ENCODE results near the gene JMY.

JMY gene

DNA sequence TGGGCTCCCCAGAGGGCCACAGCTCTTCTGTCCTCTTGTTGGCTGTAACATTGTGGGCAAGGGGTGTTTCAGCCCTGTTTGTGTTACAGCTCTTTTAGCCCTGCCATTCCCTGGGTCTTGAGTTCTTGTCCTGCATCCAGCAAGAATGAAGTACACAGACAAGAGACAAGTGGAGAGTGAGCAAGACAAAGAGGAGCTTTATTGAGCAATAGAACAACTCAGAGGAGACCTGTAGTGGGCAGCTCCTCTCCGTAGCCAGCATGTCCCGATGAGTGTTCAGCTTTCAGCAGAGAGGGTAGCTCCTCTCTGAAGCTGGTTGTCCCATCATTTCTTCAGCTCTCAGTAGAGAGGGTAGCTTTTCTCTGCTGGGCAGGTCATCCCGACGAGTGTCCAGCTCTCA lies 22.9 kb downstream of the JMY start:
- no peaks in the 10 kb centered on the region for H3K27me3 Mint-ChIP-seq
- H3K9me3 Mint-ChIP-seq, result no peaks in the 10 kb centered on the region
- no peak overlapping the region for H3K4me3 Mint-ChIP-seq
- H3K4me1 Mint-ChIP-seq, result peaks cover 50% of the 10 kb centered on the region
- H3K27ac Mint-ChIP-seq, result no peak overlapping the region
- peaks cover 13% of the 10 kb centered on the region for H3K36me3 Mint-ChIP-seq

DNA sequence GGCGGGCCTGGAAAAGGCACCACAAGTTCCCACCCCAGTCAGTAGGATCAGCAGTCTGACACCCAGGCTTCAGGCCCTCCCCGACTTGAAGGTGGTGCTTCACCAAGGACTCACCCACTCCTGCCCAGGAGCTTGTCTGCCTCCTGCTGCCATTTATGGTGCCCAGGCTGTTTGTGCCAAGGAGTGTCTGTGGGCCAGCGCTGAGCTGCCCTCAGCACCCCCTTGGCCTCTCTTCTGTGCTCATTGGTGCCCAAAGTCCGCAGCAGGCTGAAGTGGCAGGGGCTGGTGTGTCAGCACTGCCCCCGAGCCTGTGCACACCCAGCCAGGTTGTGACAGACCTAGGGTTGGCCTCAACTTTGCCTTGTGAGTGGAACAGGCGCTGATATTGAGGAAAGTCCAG lies 23.5 kb downstream of the JMY start:
- Mint-ChIP-seq H3K4me1 (peaks cover 46% of the 10 kb centered on the region), H3K9me3 (no peaks in the 10 kb centered on the region), H3K4me3 (no peak overlapping the region), H3K36me3 (peaks cover 10% of the 10 kb centered on the region), H3K27me3 (no peaks in the 10 kb centered on the region), H3K27ac (no peak overlapping the region)

DNA sequence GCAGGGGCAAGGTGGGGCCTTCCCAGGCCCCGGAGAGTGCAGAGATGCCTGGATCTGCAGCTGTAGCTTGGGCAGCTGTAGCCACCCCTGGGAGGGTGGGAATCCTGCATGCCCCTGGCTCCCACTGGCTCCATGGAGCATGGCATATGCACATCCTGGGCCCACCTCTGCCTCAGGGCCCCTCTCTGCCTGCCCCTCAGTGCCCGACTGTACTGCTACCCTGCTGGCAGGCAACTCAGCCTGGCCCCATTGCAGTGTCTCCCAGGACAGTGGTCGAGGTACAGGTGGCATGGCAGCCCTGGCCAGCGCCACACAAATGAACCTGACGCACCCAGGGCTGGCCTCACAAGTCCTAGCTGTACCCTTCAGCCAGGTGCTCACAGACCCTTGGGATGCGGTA lies 23.9 kb downstream of the JMY start:
- H3K4me3 Mint-ChIP-seq, result no peak overlapping the region
- no peaks in the 10 kb centered on the region for H3K27me3 Mint-ChIP-seq
- peaks cover 6% of the 10 kb centered on the region for H3K36me3 Mint-ChIP-seq
- no peaks in the 10 kb centered on the region for H3K9me3 Mint-ChIP-seq
- no peak overlapping the region for H3K27ac Mint-ChIP-seq
- H3K4me1 Mint-ChIP-seq, result peaks cover 41% of the 10 kb centered on the region

DNA sequence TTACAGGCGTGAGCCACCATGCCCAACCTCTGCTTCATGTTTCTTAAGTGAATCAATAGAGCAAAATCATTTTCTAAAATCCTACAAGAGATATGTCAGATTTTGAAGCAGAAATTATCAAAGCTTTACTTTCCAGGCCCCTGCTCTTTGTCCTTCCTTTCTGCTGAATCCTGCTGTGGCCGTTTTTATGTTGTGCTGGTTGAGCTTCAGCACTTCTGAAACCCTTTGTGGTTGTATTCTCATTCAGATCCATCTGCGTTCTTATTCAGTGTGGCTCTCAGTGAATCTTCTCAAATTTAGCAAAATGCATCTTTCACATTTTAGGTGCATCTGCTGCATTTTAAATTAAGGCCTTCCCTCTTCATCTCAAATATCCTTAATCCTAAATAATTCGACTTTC lies 26.0 kb downstream of the JMY start:
- Mint-ChIP-seq H3K9me3 (no peaks in the 10 kb centered on the region), H3K4me3 (no peak overlapping the region), H3K27me3 (no peaks in the 10 kb centered on the region), H3K27ac (no peak overlapping the region), H3K4me1 (peaks cover 35% of the 10 kb centered on the region), H3K36me3 (no peaks in the 10 kb centered on the region)

DNA sequence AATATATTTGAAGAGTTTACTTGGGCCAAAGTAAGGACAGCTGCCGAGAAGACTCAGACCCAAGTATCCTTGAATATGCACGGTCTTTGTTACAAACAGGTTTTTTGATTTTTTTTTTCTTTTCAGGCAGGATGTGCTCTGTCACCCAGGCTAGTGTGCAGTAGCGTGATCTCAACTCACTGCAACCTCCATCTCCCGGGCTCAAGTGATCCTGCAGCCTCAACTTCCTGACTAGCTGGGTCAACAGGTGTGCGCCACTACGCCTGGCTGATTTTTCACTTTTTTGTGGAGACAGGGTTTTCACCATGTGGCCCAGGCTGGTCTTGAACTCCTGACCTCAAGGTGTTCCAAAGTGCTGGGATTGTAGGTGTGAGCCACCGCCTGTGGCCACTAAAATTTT lies 27.4 kb downstream of the JMY start:
- Mint-ChIP-seq H3K36me3 (peaks cover 2% of the 10 kb centered on the region), H3K27me3 (no peaks in the 10 kb centered on the region), H3K9me3 (no peaks in the 10 kb centered on the region), H3K4me3 (no peak overlapping the region), H3K27ac (no peak overlapping the region), H3K4me1 (peaks cover 39% of the 10 kb centered on the region)

DNA sequence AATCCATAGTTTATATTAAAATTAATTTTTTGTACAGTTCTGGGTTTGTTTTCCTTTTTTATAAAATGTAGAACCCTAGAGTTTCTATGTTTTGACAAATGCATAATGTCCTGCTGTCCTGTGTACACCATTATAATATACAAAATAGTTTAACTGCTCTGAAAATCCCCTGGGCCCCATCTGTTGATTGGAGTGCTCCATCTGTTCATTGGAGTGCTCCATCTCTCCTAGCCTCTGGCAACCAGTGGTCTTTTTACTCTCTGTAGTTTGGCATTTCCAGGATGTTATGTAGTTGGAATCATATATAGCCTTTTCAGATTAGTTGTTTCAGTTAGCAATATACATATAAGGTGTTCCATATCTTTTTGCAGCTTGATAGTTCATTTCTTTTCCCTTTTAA lies 31.2 kb downstream of the JMY start:
- H3K27me3 Mint-ChIP-seq, result no peaks in the 10 kb centered on the region
- peaks cover 19% of the 10 kb centered on the region for H3K36me3 Mint-ChIP-seq
- no peak overlapping the region for H3K27ac Mint-ChIP-seq
- H3K4me3 Mint-ChIP-seq, result no peak overlapping the region
- H3K9me3 Mint-ChIP-seq, result no peaks in the 10 kb centered on the region
- peaks cover 59% of the 10 kb centered on the region for H3K4me1 Mint-ChIP-seq

DNA sequence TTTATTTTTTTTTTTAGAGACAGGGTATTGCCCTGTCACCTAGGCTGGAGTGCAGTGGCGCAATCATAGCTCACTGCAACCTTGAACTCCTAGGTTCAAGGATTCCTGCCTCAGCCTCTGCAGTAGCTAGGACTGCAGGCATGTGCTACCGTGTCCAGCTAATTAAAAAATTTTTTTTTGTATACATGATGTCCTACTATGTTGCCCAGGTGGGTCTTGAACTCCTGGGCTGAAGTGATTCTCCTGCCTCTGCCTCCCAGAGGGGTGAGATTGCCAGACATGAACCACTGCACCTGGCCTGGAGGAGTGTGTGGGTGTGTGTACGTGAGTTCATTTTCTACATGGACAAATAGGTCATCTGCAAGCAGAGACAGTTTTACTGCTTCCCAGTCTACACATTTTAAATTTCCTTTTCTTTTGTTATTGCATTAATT lies 33.8 kb downstream of the JMY start:
- H3K27me3 Mint-ChIP-seq, result no peaks in the 10 kb centered on the region
- peaks cover 30% of the 10 kb centered on the region for H3K36me3 Mint-ChIP-seq
- H3K9me3 Mint-ChIP-seq, result no peaks in the 10 kb centered on the region
- H3K27ac Mint-ChIP-seq, result no peak overlapping the region
- H3K4me3 Mint-ChIP-seq, result no peak overlapping the region
- peaks cover 68% of the 10 kb centered on the region for H3K4me1 Mint-ChIP-seq

DNA sequence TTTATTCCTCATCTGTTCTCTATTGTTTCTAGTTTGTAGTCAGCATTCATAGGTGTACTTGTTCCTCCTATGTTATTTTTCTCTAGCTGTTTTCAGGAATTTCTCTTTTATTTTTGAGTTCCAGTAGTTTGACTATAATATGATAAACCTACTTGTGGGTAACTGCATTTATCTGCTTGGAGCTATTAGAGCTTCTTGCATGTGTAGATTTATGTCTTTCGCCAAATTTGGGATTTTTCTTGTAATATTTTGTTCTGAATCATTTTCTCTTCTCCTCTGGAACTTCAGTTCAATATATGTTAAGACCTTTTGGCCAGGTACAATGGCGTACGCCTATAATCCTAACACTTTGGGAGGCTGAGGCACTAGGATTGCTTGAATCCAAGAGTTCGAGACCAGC lies 37.4 kb downstream of the JMY start:
- H3K9me3 Mint-ChIP-seq, result no peaks in the 10 kb centered on the region
- H3K36me3 Mint-ChIP-seq, result peaks cover 34% of the 10 kb centered on the region
- H3K4me1 Mint-ChIP-seq, result peaks cover 59% of the 10 kb centered on the region
- H3K27me3 Mint-ChIP-seq, result no peaks in the 10 kb centered on the region
- no peak overlapping the region for H3K4me3 Mint-ChIP-seq
- no peak overlapping the region for H3K27ac Mint-ChIP-seq

DNA sequence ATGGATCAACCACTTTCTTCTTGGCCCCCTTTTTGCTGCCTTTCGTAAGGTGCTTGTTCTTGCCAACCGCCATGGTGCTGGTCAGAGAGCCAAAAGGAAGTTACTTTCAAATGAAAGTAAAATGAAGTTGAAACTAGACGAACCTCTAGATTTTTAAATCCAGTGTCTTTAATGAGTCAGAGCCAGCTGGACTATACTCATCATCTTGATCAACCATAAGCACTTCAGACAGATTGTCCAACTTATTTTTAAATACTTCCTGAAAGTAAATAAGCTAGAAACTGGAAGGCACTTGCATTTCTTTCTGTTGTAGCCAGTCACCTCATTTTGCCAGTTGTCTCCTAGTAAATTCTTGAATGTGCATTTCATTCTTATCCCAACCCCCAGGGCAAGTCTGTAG lies 48.9 kb downstream of the JMY start:
- Mint-ChIP-seq H3K9me3 (no peaks in the 10 kb centered on the region), H3K4me3 (no peak overlapping the region), H3K36me3 (peaks cover 20% of the 10 kb centered on the region), H3K27me3 (no peaks in the 10 kb centered on the region), H3K4me1 (peaks cover 23% of the 10 kb centered on the region), H3K27ac (no peak overlapping the region)

DNA sequence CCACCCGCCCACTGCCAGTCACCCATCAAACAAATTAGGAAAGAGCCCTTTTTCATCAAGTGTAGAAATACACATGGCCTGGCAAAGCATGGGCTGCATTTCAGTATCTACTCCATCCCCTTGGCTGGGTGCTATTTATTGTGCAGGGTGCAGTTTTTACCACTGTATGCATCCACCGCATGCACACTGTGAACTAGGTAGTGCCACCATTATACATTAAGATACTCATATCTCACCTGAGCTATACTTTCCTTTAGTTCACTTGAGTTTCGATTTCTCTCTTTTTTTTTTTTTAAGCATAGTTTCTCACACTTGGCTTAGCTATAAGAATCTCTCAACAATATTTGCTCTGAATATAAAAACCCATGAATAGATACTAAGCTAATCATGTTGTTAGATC lies 49.4 kb downstream of the JMY start:
- H3K27me3 Mint-ChIP-seq, result no peaks in the 10 kb centered on the region
- H3K27ac Mint-ChIP-seq, result no peak overlapping the region
- H3K4me1 Mint-ChIP-seq, result peaks cover 23% of the 10 kb centered on the region
- no peak overlapping the region for H3K4me3 Mint-ChIP-seq
- no peaks in the 10 kb centered on the region for H3K9me3 Mint-ChIP-seq
- peaks cover 20% of the 10 kb centered on the region for H3K36me3 Mint-ChIP-seq

DNA sequence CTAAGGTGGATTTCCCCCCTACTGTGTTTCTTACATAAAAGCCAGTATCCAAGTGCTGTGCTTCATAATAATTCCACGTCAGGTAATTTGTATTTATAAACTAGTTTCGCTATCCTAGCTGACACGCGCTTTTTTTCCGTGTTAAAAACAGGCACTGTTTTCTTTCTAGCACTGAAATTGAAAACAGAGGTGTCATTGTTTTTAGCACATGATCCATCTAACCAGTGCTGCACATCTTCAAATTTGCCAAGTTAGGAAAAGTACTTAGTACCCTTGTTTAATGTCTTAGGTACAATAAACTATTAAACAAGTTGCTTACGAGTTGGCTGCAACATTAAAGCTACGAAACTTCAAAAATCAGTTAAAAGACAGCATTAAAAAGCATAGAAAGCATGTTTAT lies 49.9 kb downstream of the JMY start:
- H3K9me3 Mint-ChIP-seq, result no peaks in the 10 kb centered on the region
- H3K36me3 Mint-ChIP-seq, result peaks cover 20% of the 10 kb centered on the region
- H3K4me3 Mint-ChIP-seq, result no peak overlapping the region
- no peak overlapping the region for H3K27ac Mint-ChIP-seq
- no peaks in the 10 kb centered on the region for H3K27me3 Mint-ChIP-seq
- H3K4me1 Mint-ChIP-seq, result peaks cover 23% of the 10 kb centered on the region

DNA sequence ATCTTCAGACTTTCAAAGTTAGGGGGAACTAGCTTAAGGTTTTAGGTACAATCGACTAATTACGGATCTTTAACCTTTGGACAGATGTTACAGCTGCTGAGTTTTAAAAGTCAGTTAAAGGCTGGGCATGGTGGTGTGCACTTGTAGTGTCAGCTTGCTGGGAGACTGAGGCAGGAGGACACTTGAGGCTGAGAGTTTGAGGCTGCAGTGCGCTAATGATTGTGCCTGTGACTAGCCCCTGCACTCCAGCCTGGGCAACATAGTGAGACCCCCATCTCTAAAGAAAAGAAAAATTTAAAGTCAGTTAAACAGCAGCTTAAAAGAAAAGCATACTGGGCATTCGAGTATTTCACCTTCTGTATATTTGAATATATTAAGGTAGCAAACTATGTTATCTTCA lies 51.4 kb downstream of the JMY start:
- peaks cover 23% of the 10 kb centered on the region for H3K4me1 Mint-ChIP-seq
- H3K27me3 Mint-ChIP-seq, result no peaks in the 10 kb centered on the region
- H3K4me3 Mint-ChIP-seq, result no peak overlapping the region
- H3K36me3 Mint-ChIP-seq, result peaks cover 21% of the 10 kb centered on the region
- H3K9me3 Mint-ChIP-seq, result no peaks in the 10 kb centered on the region
- no peak overlapping the region for H3K27ac Mint-ChIP-seq

DNA sequence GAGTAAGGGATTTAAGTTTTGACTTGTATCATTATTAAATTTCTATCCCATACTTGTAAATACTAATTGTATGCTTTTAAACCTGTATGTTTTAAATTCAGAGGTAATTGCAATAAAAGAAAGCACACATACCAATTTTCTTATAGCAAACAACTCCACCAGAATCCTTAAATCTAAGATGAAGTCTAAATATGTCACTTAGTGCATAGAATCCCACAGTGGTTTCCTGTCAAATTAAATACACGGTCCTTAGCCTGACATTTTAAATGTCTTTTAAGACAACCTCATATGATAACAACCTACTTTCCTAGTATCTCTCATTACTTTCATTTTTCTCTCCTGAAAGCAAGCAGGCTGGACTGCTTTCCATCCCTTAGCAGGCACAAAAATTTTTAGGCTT lies 52.0 kb downstream of the JMY start:
- H3K36me3 Mint-ChIP-seq, result peaks cover 18% of the 10 kb centered on the region
- no peaks in the 10 kb centered on the region for H3K9me3 Mint-ChIP-seq
- H3K27ac Mint-ChIP-seq, result no peak overlapping the region
- peaks cover 20% of the 10 kb centered on the region for H3K4me1 Mint-ChIP-seq
- no peaks in the 10 kb centered on the region for H3K27me3 Mint-ChIP-seq
- H3K4me3 Mint-ChIP-seq, result no peak overlapping the region

DNA sequence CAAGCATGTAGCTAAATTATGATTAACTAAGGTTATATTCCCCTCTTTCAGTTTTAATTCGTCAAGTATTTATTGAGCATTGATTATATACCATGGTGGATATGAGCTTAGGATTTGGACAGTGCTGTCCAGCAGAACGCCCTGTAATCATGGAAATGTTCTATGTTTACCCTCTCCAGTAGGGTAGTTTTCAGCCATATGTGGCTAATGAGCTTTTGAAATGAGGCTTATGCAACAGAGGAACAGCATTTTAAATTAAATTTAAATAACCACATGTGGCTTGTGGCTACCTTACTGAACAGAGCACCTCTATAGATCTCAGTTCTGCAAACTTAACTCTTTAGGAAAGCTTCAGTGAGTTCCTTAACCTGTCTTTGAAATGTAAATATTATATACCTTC lies 59.1 kb downstream of the JMY start:
- Mint-ChIP-seq H3K36me3 (peaks cover 19% of the 10 kb centered on the region), H3K27ac (no peak overlapping the region), H3K9me3 (no peaks in the 10 kb centered on the region), H3K27me3 (no peaks in the 10 kb centered on the region), H3K4me3 (no peak overlapping the region), H3K4me1 (peaks cover 4% of the 10 kb centered on the region)

DNA sequence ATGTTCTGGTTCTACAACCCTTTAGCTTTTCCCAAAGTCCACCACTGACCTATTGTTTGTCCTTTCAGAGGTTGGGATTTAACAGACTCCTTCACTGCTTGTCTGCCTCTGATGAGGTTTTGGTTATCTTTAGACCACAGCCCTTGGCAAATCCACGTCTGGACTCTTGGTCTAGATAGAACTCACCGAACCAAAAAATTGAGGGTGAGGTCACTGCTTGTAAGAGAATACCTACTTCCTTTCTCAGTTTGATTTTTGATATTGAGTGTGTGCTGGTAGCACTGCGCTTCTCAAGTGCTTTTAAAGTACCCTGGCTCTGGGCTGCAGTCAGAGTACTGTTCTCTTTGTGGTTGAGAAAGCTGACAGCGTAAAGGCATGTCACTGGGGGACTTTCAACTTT lies 61.7 kb downstream of the JMY start:
- Mint-ChIP-seq H3K27me3 (no peaks in the 10 kb centered on the region), H3K4me3 (no peak overlapping the region), H3K9me3 (no peaks in the 10 kb centered on the region), H3K36me3 (peaks cover 18% of the 10 kb centered on the region), H3K27ac (no peak overlapping the region), H3K4me1 (peaks cover 4% of the 10 kb centered on the region)

DNA sequence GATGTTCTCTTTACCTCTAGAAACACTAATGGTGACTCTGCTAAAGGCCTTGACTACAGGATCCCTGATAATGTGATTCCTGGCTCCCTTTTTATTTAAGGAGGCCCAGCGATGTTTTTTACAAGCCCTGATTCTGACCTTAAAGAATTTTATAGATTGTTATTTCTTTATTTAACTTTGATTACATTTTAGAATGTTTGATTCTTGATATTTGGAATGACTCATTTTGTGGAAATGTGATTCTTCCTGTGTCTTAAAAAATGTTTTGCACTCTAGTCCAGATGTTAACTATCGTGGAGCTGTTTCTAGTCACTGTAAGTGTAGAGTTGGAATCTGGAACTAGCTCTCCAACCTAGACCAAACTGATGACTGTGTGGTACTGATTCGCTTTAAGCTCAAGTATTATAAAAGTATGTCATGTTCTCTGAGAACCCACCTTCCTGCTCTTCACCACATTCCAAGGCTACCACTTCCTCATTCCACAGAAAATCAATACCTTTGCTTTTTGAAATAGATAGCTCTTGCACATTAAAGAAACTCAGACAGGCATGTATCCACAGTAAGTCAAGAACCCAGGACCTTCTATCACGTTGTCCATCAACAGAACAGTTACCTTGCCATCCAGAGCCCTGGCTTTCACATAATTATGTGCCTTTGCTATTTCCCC lies 65.2 kb downstream of the JMY start:
- Mint-ChIP-seq H3K9me3 (no peaks in the 10 kb centered on the region), H3K4me1 (no peaks in the 10 kb centered on the region), H3K4me3 (no peak overlapping the region), H3K36me3 (peaks cover 8% of the 10 kb centered on the region), H3K27me3 (no peaks in the 10 kb centered on the region), H3K27ac (no peak overlapping the region)

DNA sequence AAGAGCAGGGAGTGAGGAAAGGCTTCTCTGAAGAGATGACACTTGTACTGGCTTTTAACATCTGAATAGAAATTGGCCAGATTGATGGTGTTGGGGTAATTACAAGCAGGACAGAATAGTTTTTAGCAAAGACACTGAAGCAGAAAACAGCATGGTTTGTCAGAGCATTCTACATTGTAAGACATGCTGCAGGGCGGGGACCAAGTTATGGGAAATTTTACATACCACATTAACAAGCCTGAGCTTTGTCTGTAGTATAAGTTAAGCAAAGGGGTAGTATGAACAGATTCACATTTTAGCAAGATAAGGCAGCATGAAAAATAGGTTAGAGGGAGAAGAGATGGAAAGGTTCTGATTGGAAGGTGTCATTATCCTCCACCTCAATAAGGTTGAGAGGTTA lies 66.5 kb downstream of the JMY start:
- no peak overlapping the region for H3K27ac Mint-ChIP-seq
- peaks cover 16% of the 10 kb centered on the region for H3K36me3 Mint-ChIP-seq
- no peaks in the 10 kb centered on the region for H3K27me3 Mint-ChIP-seq
- no peaks in the 10 kb centered on the region for H3K4me1 Mint-ChIP-seq
- H3K9me3 Mint-ChIP-seq, result no peaks in the 10 kb centered on the region
- H3K4me3 Mint-ChIP-seq, result no peak overlapping the region

All from activated naive CD4-positive, alpha-beta T cell treated with anti-CD3 and anti-CD28 coated beads, Interleukin-2, amount 50 U/mL, for 24 hours (primary cell).